ENCODE measurements around the gene SLCO1C1. TPM values are rescaled to one million over a fixed set of nuclear protein-coding genes. Genes with fewer than 3 reads are reported as not detected.

SLCO1C1 gene
- polyA plus RNA-seq, 1 donor (not counting 4 experiments of a cell fraction or from before 2014, with no cell fraction given), result not detected

DNA sequence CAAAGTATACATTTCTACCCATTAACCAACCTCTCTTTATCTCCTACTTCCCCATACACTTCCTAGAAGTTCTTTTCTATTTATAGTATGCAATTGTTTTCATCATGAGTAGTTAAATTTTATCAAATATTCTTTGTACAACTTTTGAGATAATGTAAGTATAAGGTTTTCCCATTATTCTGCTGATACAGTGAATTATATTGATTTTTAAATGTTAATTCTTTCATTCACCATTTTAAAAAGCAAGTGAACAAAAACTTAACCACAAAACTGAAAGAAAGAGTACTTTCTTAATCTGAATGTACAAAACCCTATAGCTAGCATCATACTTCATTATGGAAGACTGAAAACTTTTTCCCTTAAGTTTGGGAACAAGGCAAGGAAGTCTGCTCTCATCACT, 105.9 kb downstream of the SLCO1C1 start:
- no peak overlapping the region for H3K9ac ChIP-seq (ENCODE audit: control insufficient read depth, extremely low read depth, insufficient read depth, low read length)
- H3K9me3 ChIP-seq (ENCODE audit: control insufficient read depth, low read depth, low read length), result no peaks in the 10 kb centered on the region
- H2AFZ ChIP-seq (ENCODE audit: control insufficient read depth, low read length), result no peak overlapping the region
- no peaks in the 10 kb centered on the region for H4K20me1 ChIP-seq (ENCODE audit: control insufficient read depth, extremely low read depth, insufficient read depth, low read length)
- DNase-seq (ENCODE audit: low read depth, low spot score) (no peak), FAIRE-seq (no peak)
- no peak overlapping the region for H3K4me3 ChIP-seq (ENCODE audit: control insufficient read depth in 2 of 3, extremely low read depth in 1 of 3, insufficient read depth in 2 of 3, low read depth in 1 of 3, low read length in 3 of 3)
- H3K4me1 ChIP-seq (ENCODE audit: control insufficient read depth, extremely low read depth, insufficient read depth, low read length), result no peaks in the 10 kb centered on the region
- H3K9me1 ChIP-seq (ENCODE audit: control insufficient read depth, extremely low read depth, insufficient read depth, low read length), result no peaks in the 10 kb centered on the region
- H3K27ac ChIP-seq (ENCODE audit: control insufficient read depth, insufficient read depth, low read length), result no peak overlapping the region
- TF ChIP-seq EZH2 (IDR thresholded peaks at IDR 0.05; ENCODE audit: low read length), result no peak
- no peak for TF ChIP-seq CTCF (optimal IDR thresholded peaks at IDR 0.05 in 1 of 3, IDR thresholded peaks at IDR 0.05 in 1 of 3, conservative IDR thresholded peaks at IDR 0.05 in 1 of 3; ENCODE audit: extremely low read depth in 1 of 3, insufficient read depth in 2 of 3, low read length in 3 of 3)
- H3K36me3 ChIP-seq (ENCODE audit: control insufficient read depth in 2 of 2, extremely low read depth in 1 of 2, insufficient read depth in 2 of 2, low read length in 2 of 2), result no peaks in the 10 kb centered on the region
- H3K27me3 ChIP-seq (ENCODE audit: control insufficient read depth, extremely low read depth, insufficient read depth, low read length), result no peaks in the 10 kb centered on the region
- no peak overlapping the region for H3K4me2 ChIP-seq (ENCODE audit: control insufficient read depth, extremely low read depth, insufficient read depth, low read depth, low read length)
- dilution Hi-C loops (cut with MboI; ENCODE audit: extremely low pct_ligation_motif_present, low sequenced_read_pairs), result no loop called here
- no peaks in the 10 kb centered on the region for H3K79me2 ChIP-seq (ENCODE audit: control insufficient read depth, insufficient read depth, low read length)

Other genes starting within 250 kb of the SLCO1C1 start
- not detected in 3 replicates for gene SLCO1B3, start 115.4 kb downstream of the SLCO1C1 start, polyA plus RNA-seq